WTC11 (cell line): ENCODE measurements around the gene RPS6KA5. TPM values are rescaled to one million over a fixed set of nuclear protein-coding genes. Genes with fewer than 3 reads are reported as not detected.

Experiments
- ATAC-seq: fragments of 200-7000 bp; cut with Tn5 transposase; 2 replicates; pipeline ENCODE4 v1.10.0; 2021; ENCODE audit warnings: mild to moderate bottlenecking, moderate library complexity
- CTCF ChIA-PET: fragments of 300-600 bp; sonication (Branson Sonifier 250); formaldehyde crosslinking; loops from one replicate; lab custom pipeline; 2021; ENCODE audit warnings: antibody characterized with exemption; lab: Charles Lee
- POLR2A ChIA-PET: fragments of 350-600 bp; sonication (Branson Sonifier 250); formaldehyde crosslinking; loops from one replicate; lab custom pipeline; 2021; ENCODE audit warnings: antibody characterized with exemption; lab: Charles Lee
- DNase-seq: peaks from one replicate; pipeline ENCODE4 v3.0.0; 2021; ENCODE audit warnings: low spot score
- H3K27ac Mint-ChIP-seq: 2 replicates; pipeline ENCODE4 v1.8.0; 2021; ENCODE audit warnings: mixed read lengths
- H3K27me3 Mint-ChIP-seq: 2 replicates; pipeline ENCODE4 v1.8.0; 2021; ENCODE audit warnings: low read depth, mild to moderate bottlenecking, moderate library complexity, mixed read lengths
- H3K36me3 Mint-ChIP-seq: 2 replicates; pipeline ENCODE4 v1.8.0; 2021; ENCODE audit warnings: mixed read lengths
- H3K4me1 Mint-ChIP-seq: 2 replicates; pipeline ENCODE4 v1.8.0; 2022; ENCODE audit warnings: mixed read lengths
- H3K4me3 Mint-ChIP-seq: 2 replicates; pipeline ENCODE4 v1.8.0; 2021; ENCODE audit warnings: mild to moderate bottlenecking, moderate library complexity, mixed read lengths
- H3K9me3 Mint-ChIP-seq: 2 replicates; pipeline ENCODE4 v1.8.0; 2021; ENCODE audit warnings: mixed read lengths
- ATF1 ChIP-seq: sonication (generic); formaldehyde crosslinking; IDR thresholded peaks from 2 replicates; pipeline ENCODE4 v1.8.1; 2023; ENCODE audit warnings: mild to moderate bottlenecking, moderate library complexity, missing genetic modification reagents
- ATF2 ChIP-seq: sonication (generic); formaldehyde crosslinking; IDR thresholded peaks from 2 replicates; pipeline ENCODE4 v1.8.1; 2022; ENCODE audit warnings: low read depth, missing genetic modification reagents, borderline replicate concordance
- CBFB ChIP-seq: sonication (generic); formaldehyde crosslinking; IDR thresholded peaks from 2 replicates; pipeline ENCODE4 v1.8.1; 2022; ENCODE audit warnings: mild to moderate bottlenecking, low read depth, missing genetic modification reagents
- CREB1 ChIP-seq: sonication (generic); formaldehyde crosslinking; IDR thresholded peaks from 2 replicates; pipeline ENCODE4 v1.8.0; 2023; ENCODE audit warnings: mild to moderate bottlenecking, missing genetic modification reagents
- ELF4 ChIP-seq: sonication (generic); formaldehyde crosslinking; IDR thresholded peaks from 2 replicates; pipeline ENCODE4 v1.8.1; 2022; ENCODE audit warnings: low read depth, mild to moderate bottlenecking, moderate library complexity, missing genetic modification reagents
- EMX1 ChIP-seq: fragments of 250-450 bp; sonication (Bioruptor Pico); IDR thresholded peaks from 2 replicates; pipeline ENCODE4 v1.8.0; 2021; ENCODE audit warnings: mild to moderate bottlenecking
- ESRRA ChIP-seq: sonication (generic); formaldehyde crosslinking; IDR thresholded peaks from 2 replicates; pipeline ENCODE4 v1.8.1; 2022; ENCODE audit warnings: mild to moderate bottlenecking, missing genetic modification reagents, borderline replicate concordance
- ETV6 ChIP-seq: sonication (generic); formaldehyde crosslinking; IDR thresholded peaks from 2 replicates; pipeline ENCODE4 v1.8.1; 2022; ENCODE audit warnings: mild to moderate bottlenecking, missing genetic modification reagents
- GRHL2 ChIP-seq: fragments of 250-450 bp; sonication (Bioruptor Pico); IDR thresholded peaks from 2 replicates; pipeline ENCODE4 v1.8.0; 2022; ENCODE audit warnings: mild to moderate bottlenecking, moderate library complexity; ENCODE audit not compliant: insufficient replicate concordance, severe bottlenecking
- JAZF1 ChIP-seq: fragments of 250-450 bp; sonication (Bioruptor Pico); IDR thresholded peaks from 2 replicates; pipeline ENCODE4 v1.9.0; 2021; ENCODE audit warnings: moderate library complexity, mild to moderate bottlenecking, inconsistent platforms
- MAX ChIP-seq: sonication (generic); formaldehyde crosslinking; IDR thresholded peaks from 2 replicates; pipeline ENCODE4 v1.8.0; 2022; ENCODE audit warnings: mild to moderate bottlenecking, missing genetic modification reagents
- MLX ChIP-seq: sonication (generic); formaldehyde crosslinking; IDR thresholded peaks from 2 replicates; pipeline ENCODE4 v1.8.1; 2023; ENCODE audit warnings: mild to moderate bottlenecking, missing genetic modification reagents, moderate library complexity
- MYBL2 ChIP-seq: sonication (generic); formaldehyde crosslinking; IDR thresholded peaks from 2 replicates; pipeline ENCODE4 v1.8.1; 2023; ENCODE audit warnings: mild to moderate bottlenecking, moderate library complexity, missing genetic modification reagents
- NFE2L1 ChIP-seq: sonication (generic); formaldehyde crosslinking; IDR thresholded peaks from 2 replicates; pipeline ENCODE4 v1.8.1; 2023; ENCODE audit warnings: missing genetic modification reagents
- OVOL2 ChIP-seq: fragments of 250-450 bp; sonication (Bioruptor Pico); IDR thresholded peaks from 2 replicates; pipeline ENCODE4 v1.9.0; 2021; ENCODE audit warnings: mild to moderate bottlenecking, borderline replicate concordance
- PRRX2 ChIP-seq: fragments of 250-450 bp; sonication (Bioruptor Pico); IDR thresholded peaks from 2 replicates; pipeline ENCODE4 v1.8.0; 2021; ENCODE audit warnings: mild to moderate bottlenecking
- RELA ChIP-seq: sonication (generic); formaldehyde crosslinking; IDR thresholded peaks from 2 replicates; pipeline ENCODE4 v1.8.1; 2022; ENCODE audit warnings: missing genetic modification reagents, mild to moderate bottlenecking, borderline replicate concordance
- SOX15 ChIP-seq: fragments of 250-450 bp; sonication (Bioruptor Pico); IDR thresholded peaks from 2 replicates; pipeline ENCODE4 v1.9.0; 2021; ENCODE audit warnings: mild to moderate bottlenecking
- SP1 ChIP-seq: sonication (generic); formaldehyde crosslinking; conservative IDR thresholded peaks from 2 replicates; pipeline ENCODE4 v1.8.1; 2022; ENCODE audit warnings: missing genetic modification reagents
- TEAD1 ChIP-seq: sonication (generic); formaldehyde crosslinking; IDR thresholded peaks from 2 replicates; pipeline ENCODE4 v1.8.0; 2022; ENCODE audit warnings: mild to moderate bottlenecking, missing genetic modification reagents
- USF1 ChIP-seq: sonication (generic); formaldehyde crosslinking; IDR thresholded peaks from 2 replicates; pipeline ENCODE4 v1.8.0; 2022; ENCODE audit warnings: mild to moderate bottlenecking, missing genetic modification reagents
- ZBTB21 ChIP-seq: sonication (generic); formaldehyde crosslinking; IDR thresholded peaks from 2 replicates; pipeline ENCODE4 v1.8.1; 2023; ENCODE audit warnings: mild to moderate bottlenecking, missing genetic modification reagents, borderline replicate concordance
- ZNF219 ChIP-seq: sonication (generic); formaldehyde crosslinking; IDR thresholded peaks from 2 replicates; pipeline ENCODE4 v1.8.0; 2023; ENCODE audit warnings: missing genetic modification reagents, mild to moderate bottlenecking, borderline replicate concordance
- ZNF263 ChIP-seq: sonication (generic); formaldehyde crosslinking; IDR thresholded peaks from 2 replicates; pipeline ENCODE4 v1.8.1; 2022; ENCODE audit warnings: low read depth, mild to moderate bottlenecking, moderate library complexity, missing genetic modification reagents
- ZNF281 ChIP-seq: sonication (generic); formaldehyde crosslinking; IDR thresholded peaks from 2 replicates; pipeline ENCODE4 v1.8.0; 2023; ENCODE audit warnings: mild to moderate bottlenecking, missing genetic modification reagents
- total RNA-seq: library from RNA; stranded (reverse); gene quantifications from 3 replicates; pipeline ENCODE4 v1.2.3, GENCODE V29; 2021

Gene RPS6KA5
- total RNA-seq, 1 experiment from 2014 or later: 5.2 TPM

- TF ChIP-seq ATF2 (no peak), SOX15 (no peak), CREB1 (no peak), PRRX2 (CRISPR knock-in tag) (no peak), USF1 (CRISPR knock-in tag) (no peak), CBFB (CRISPR knock-in tag) (no peak), EMX1 (CRISPR knock-in tag) (no peak)
- TF ChIP-seq, all 79 proteins: peak for 0
Observed at GRCh38 chr14:91016800-91017410, 43.5 kb downstream of the RPS6KA5 start (continued).

GRCh38 chr14:91015435-91015834 lies 45.0 kb downstream of the RPS6KA5 start:
- ChIA-PET POLR2A (no interaction called here), CTCF (no interaction called here)
- H3K9me3 Mint-ChIP-seq: no peaks in the 10 kb centered on the region
- H3K36me3 Mint-ChIP-seq: no peaks in the 10 kb centered on the region
- H3K27ac Mint-ChIP-seq: no peak overlapping the region
- TF ChIP-seq TEAD1 (CRISPR knock-in tag): no peak
- no peak for TF ChIP-seq ZNF281
- TF ChIP-seq RELA (CRISPR knock-in tag): no peak
- no peak for TF ChIP-seq GRHL2 (CRISPR knock-in tag)
- no peak for TF ChIP-seq JAZF1
- no peak for TF ChIP-seq ETV6 (CRISPR knock-in tag)
- TF ChIP-seq MAX (CRISPR knock-in tag): no peak
- no peak for TF ChIP-seq OVOL2 (CRISPR knock-in tag)
- no peak for TF ChIP-seq SP1 (CRISPR knock-in tag)
- no peak for TF ChIP-seq ZNF219
- no peak for TF ChIP-seq ELF4 (CRISPR knock-in tag)
- TF ChIP-seq NFE2L1 (CRISPR knock-in tag): no peak
- TF ChIP-seq MLX: no peak
- TF ChIP-seq ATF1 (CRISPR knock-in tag): no peak
- TF ChIP-seq ZNF263: no peak
- no peak for TF ChIP-seq EMX1 (CRISPR knock-in tag)
- TF ChIP-seq ESRRA (CRISPR knock-in tag): no peak
- TF ChIP-seq MYBL2 (CRISPR knock-in tag): no peak
- TF ChIP-seq ZBTB21 (CRISPR knock-in tag): no peak
- DNase-seq (no peak), ATAC-seq (no peak)
- no peak overlapping the region for H3K4me3 Mint-ChIP-seq
- H3K27me3 Mint-ChIP-seq: no peaks in the 10 kb centered on the region
- no peaks in the 10 kb centered on the region for H3K4me1 Mint-ChIP-seq
